Measurements from ENCODE around the gene VWA1. TPM values are rescaled to one million over a fixed set of nuclear protein-coding genes. Genes with fewer than 3 reads are reported as not detected.

The VWA1 gene
- total RNA-seq, 1 experiment from 2014 or later = 35.5 TPM

GRCh38 chr1:1399187-1399871 is 36.2 kb upstream of the VWA1 start, which contains the start of gene CCNL2 (continued):
- TF ChIP-seq, protein P1, sequence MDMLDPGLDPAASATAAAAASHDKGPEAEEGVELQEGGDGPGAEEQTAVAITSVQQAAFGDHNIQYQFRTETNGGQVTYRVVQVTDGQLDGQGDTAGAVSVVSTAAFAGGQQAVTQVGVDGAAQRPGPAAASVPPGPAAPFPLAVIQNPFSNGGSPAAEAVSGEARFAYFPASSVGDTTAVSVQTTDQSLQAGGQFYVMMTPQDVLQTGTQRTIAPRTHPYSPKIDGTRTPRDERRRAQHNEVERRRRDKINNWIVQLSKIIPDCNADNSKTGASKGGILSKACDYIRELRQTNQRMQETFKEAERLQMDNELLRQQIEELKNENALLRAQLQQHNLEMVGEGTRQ (CRISPR knock-in tag; IDR thresholded peaks at IDR 0.05) = no peak; the same call in 1 of the 2 replicates
- TF ChIP-seq ZNF232 (CRISPR knock-in tag; IDR thresholded peaks at IDR 0.05) (no peak), NFE2L1 (CRISPR knock-in tag; IDR thresholded peaks at IDR 0.05) (no peak; the same call in none of the 2 replicates), NFYB (CRISPR knock-in tag; conservative IDR thresholded peaks at IDR 0.05; ENCODE audit: low read depth) (peak; percentile 100), RORB (CRISPR knock-in tag; IDR thresholded peaks at IDR 0.05) (no peak), ERG (CRISPR knock-in tag; IDR thresholded peaks at IDR 0.05) (no peak), FOXJ3 (CRISPR knock-in tag; IDR thresholded peaks at IDR 0.05; ENCODE audit: borderline replicate concordance) (no peak), JAZF1 (CRISPR knock-in tag; IDR thresholded peaks at IDR 0.05) (no peak), ATF1 (CRISPR knock-in tag; IDR thresholded peaks at IDR 0.05) (no peak), ZNF317 (CRISPR knock-in tag; IDR thresholded peaks at IDR 0.05; ENCODE audit: borderline replicate concordance, low read depth) (no peak), AFF4 (CRISPR knock-in tag; IDR thresholded peaks at IDR 0.05; ENCODE audit: borderline replicate concordance) (peak; percentile 72; the same call in 1 of the 2 replicates), ZBTB43 (CRISPR knock-in tag; IDR thresholded peaks at IDR 0.05) (peak; percentile 78; the same call in 1 of the 2 replicates), SOX15 (CRISPR knock-in tag; IDR thresholded peaks at IDR 0.05) (no peak), MYBL2 (CRISPR knock-in tag; IDR thresholded peaks at IDR 0.05) (peak; percentile 45; the same call in 1 of the 2 replicates), MXD4 (CRISPR knock-in tag; IDR thresholded peaks at IDR 0.05; ENCODE audit: borderline replicate concordance) (no peak), ZNF671 (CRISPR knock-in tag; IDR thresholded peaks at IDR 0.05) (no peak), TP53 (CRISPR knock-in tag; IDR thresholded peaks at IDR 0.05) (no peak), CBFB (CRISPR knock-in tag; IDR thresholded peaks at IDR 0.05; ENCODE audit: low read depth) (0 out of 2 replicates have a peak, but pooled peaks have one; percentile 86), ZNF219 (CRISPR knock-in tag; IDR thresholded peaks at IDR 0.05; ENCODE audit: borderline replicate concordance) (0 out of 2 replicates have a peak, but pooled peaks have one; percentile 35), GRHL2 (CRISPR knock-in tag; IDR thresholded peaks at IDR 0.05; ENCODE audit: insufficient replicate concordance, severe bottlenecking) (no peak), ZNF425 (CRISPR knock-in tag; conservative IDR thresholded peaks at IDR 0.05) (no peak)
- TF ChIP-seq, protein P2, sequence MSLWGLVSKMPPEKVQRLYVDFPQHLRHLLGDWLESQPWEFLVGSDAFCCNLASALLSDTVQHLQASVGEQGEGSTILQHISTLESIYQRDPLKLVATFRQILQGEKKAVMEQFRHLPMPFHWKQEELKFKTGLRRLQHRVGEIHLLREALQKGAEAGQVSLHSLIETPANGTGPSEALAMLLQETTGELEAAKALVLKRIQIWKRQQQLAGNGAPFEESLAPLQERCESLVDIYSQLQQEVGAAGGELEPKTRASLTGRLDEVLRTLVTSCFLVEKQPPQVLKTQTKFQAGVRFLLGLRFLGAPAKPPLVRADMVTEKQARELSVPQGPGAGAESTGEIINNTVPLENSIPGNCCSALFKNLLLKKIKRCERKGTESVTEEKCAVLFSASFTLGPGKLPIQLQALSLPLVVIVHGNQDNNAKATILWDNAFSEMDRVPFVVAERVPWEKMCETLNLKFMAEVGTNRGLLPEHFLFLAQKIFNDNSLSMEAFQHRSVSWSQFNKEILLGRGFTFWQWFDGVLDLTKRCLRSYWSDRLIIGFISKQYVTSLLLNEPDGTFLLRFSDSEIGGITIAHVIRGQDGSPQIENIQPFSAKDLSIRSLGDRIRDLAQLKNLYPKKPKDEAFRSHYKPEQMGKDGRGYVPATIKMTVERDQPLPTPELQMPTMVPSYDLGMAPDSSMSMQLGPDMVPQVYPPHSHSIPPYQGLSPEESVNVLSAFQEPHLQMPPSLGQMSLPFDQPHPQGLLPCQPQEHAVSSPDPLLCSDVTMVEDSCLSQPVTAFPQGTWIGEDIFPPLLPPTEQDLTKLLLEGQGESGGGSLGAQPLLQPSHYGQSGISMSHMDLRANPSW (CRISPR knock-in tag; conservative IDR thresholded peaks at IDR 0.05; ENCODE audit: low read depth) = no peak
- TF ChIP-seq, protein P3, sequence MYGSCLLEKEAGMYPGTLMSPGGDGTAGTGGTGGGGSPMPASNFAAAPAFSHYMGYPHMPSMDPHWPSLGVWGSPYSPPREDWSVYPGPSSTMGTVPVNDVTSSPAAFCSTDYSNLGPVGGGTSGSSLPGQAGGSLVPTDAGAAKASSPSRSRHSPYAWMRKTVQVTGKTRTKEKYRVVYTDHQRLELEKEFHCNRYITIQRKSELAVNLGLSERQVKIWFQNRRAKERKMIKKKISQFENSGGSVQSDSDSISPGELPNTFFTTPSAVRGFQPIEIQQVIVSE (CRISPR knock-in tag; IDR thresholded peaks at IDR 0.05; ENCODE audit: borderline replicate concordance) = no peak
- TF ChIP-seq, protein P4, sequence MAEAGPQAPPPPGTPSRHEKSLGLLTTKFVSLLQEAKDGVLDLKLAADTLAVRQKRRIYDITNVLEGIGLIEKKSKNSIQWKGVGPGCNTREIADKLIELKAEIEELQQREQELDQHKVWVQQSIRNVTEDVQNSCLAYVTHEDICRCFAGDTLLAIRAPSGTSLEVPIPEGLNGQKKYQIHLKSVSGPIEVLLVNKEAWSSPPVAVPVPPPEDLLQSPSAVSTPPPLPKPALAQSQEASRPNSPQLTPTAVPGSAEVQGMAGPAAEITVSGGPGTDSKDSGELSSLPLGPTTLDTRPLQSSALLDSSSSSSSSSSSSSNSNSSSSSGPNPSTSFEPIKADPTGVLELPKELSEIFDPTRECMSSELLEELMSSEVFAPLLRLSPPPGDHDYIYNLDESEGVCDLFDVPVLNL (CRISPR knock-in tag; IDR thresholded peaks at IDR 0.05; ENCODE audit: borderline replicate concordance, low read depth) = no peak
